K562 (cell line): ENCODE data around the gene HUS1. TPM values are rescaled to one million over a fixed set of nuclear protein-coding genes. Genes with fewer than 3 reads are reported as not detected.
"Not testable (repeated sequence)": the region's sequence is repeated elsewhere in the genome, so short reads cannot be mapped to it uniquely, and the experiment has no call there.

Experiments used
- ATAC-seq: fragments of 200-7000 bp; cut with Tn5 transposase; 3 replicates; pipeline ENCODE4 v1.9.1; 2020; ENCODE audit warnings: moderate library complexity
- BruUV-seq: library from RNA; stranded (reverse); fragments of 400-500 nt; replicated peaks from 2 replicates; lab custom pipeline; 2021; lab: Mats Ljungman, UMichigan
- CTCF ChIA-PET: fragments of 300-600 bp; formaldehyde crosslinking; extraction: SDS; loops from one replicate; lab custom pipeline; 2021; ENCODE audit warnings: low intra/inter-chr PET ratio; lab: Yijun Ruan, JAX
- POLR2A ChIA-PET: fragments of 300-600, 350-650 bp; sonication (Branson Sonifier 250); formaldehyde crosslinking; extraction: SDS; loops from one replicate; lab custom pipeline; 2021; ENCODE audit warnings: antibody characterized with exemption, inconsistent platforms; lab: Yijun Ruan, JAX
- DNase-seq, 4 experiments: peaks; one replicate each; pipeline versions ENCODE4 v3.0.0 to v3.0.0-alpha.2; 2011 to 2018; ENCODE audit warnings: low spot score in 3 of 4, mixed read lengths in 3 of 4; ENCODE audit errors: extremely low read depth in 1 of 4
- FAIRE-seq: peaks from 2 replicates; lab custom pipeline; 2011; peaks lifted over from hg19 to GRCh38; lab: Jason Lieb, UNC
- H2AFZ ChIP-seq: 2 replicates; pipeline ENCODE4 v1.6.0; 2011; ENCODE audit warnings: low read depth, low read length, control low read depth, inconsistent platforms
- H3K27ac ChIP-seq: fragments of 200-600 bp; 3 replicates; pipeline ENCODE4 v1.8.0; 2011; ENCODE audit warnings: low read depth, mild to moderate bottlenecking, control low read depth, inconsistent platforms, low read length, moderate library complexity, mixed read lengths; ENCODE audit errors: extremely low read depth
- H3K27me3 ChIP-seq, 2 experiments: fragments of 300-600 bp in 1 of 2; 2 replicates in 1 of 2; 3 replicates in 1 of 2; pipeline versions ENCODE4 v1.6.0 to v1.8.0; 2011; ENCODE audit warnings: inconsistent platforms in 2 of 2, low read length in 2 of 2, mild to moderate bottlenecking in 1 of 2, mixed read lengths in 1 of 2, moderate library complexity in 1 of 2; ENCODE audit not compliant: control insufficient read depth in 2 of 2, insufficient read depth in 2 of 2
- H3K36me3 ChIP-seq: fragments of 300-600 bp; 3 replicates; pipeline ENCODE4 v1.8.0; 2011; ENCODE audit warnings: mild to moderate bottlenecking, low read length, inconsistent platforms; ENCODE audit not compliant: control insufficient read depth, insufficient read depth
- H3K4me1 ChIP-seq, 2 experiments: fragments of 200-600 bp in 1 of 2; replicated peaks in 1 of 2; 2 replicates in 1 of 2; 3 replicates in 1 of 2; pipeline versions ENCODE4 v1.5.1 to v1.8.0; 2011; ENCODE audit warnings: inconsistent platforms in 2 of 2, low read length in 2 of 2, mild to moderate bottlenecking in 1 of 2, mixed read lengths in 1 of 2, moderate library complexity in 1 of 2; ENCODE audit not compliant: control insufficient read depth in 2 of 2, insufficient read depth in 2 of 2
- H3K4me2 ChIP-seq: 2 replicates; pipeline ENCODE4 v1.6.1; 2011; ENCODE audit warnings: low read length, control low read depth, inconsistent platforms, mixed read lengths; ENCODE audit not compliant: insufficient read depth
- H3K4me3 ChIP-seq: fragments of 200-600 bp; sonication (generic), shearing (Covaris generic); 2 replicates; pipeline ENCODE4 v1.5.1; 2016; ENCODE audit warnings: control low read depth, inconsistent platforms
- H3K79me2 ChIP-seq: fragments of 200-600 bp; 3 replicates; pipeline ENCODE4 v1.8.0; 2011; ENCODE audit warnings: low read length, inconsistent platforms; ENCODE audit not compliant: control insufficient read depth, insufficient read depth
- H3K9ac ChIP-seq, 2 experiments: 2 replicates each; pipeline versions ENCODE4 v1.6.0 to v1.6.1; 2011; ENCODE audit warnings: low read depth in 2 of 2, low read length in 2 of 2, control low read depth in 1 of 2, inconsistent platforms in 1 of 2, mild to moderate bottlenecking in 1 of 2, mixed read lengths in 1 of 2; ENCODE audit not compliant: insufficient read depth in 1 of 2
- H3K9me1 ChIP-seq: one replicate; pipeline ENCODE4 v1.6.0; 2011; ENCODE audit warnings: inconsistent platforms, mild to moderate bottlenecking, low read length, moderate library complexity; ENCODE audit not compliant: control insufficient read depth, insufficient read depth
- H3K9me3 ChIP-seq: replicated peaks from 2 replicates; pipeline ENCODE4 v1.5.1; 2011; ENCODE audit warnings: low read depth, low read length, inconsistent platforms; ENCODE audit not compliant: control insufficient read depth, insufficient read depth
- H4K20me1 ChIP-seq: replicated peaks from 2 replicates; pipeline ENCODE4 v1.6.1; 2011; ENCODE audit warnings: low read length, inconsistent platforms, mixed read lengths; ENCODE audit not compliant: control insufficient read depth, insufficient read depth
- RBM25 ChIP-seq: fragments of 200-400 bp; formaldehyde crosslinking; IDR thresholded peaks from 2 replicates; pipeline ENCODE4 v1.6.1; 2018; ENCODE audit warnings: low read length, low read depth, moderate library complexity; ENCODE audit not compliant: severe bottlenecking
- TCF7 ChIP-seq: sonication (generic); IDR thresholded peaks from 2 replicates; pipeline ENCODE4 v1.6.1; 2016; ENCODE audit warnings: antibody characterized with exemption, borderline replicate concordance
- ZFPM2 ChIP-seq: fragments of 250-450 bp; sonication (Bioruptor Pico); IDR thresholded peaks from 2 replicates; pipeline ENCODE4 v1.5.1; 2022; ENCODE audit warnings: mild to moderate bottlenecking
- ZNF146 ChIP-seq: IDR thresholded peaks from one replicate; pipeline ENCODE4 v1.6.1; 2018; ENCODE audit warnings: missing compliant biosample characterization; ENCODE audit not compliant: unreplicated experiment
- ZNF79 ChIP-seq: fragments of 250-450 bp; sonication (Bioruptor Pico); IDR thresholded peaks from 2 replicates; pipeline ENCODE4 v1.4.0; 2020; ENCODE audit warnings: low read depth, mild to moderate bottlenecking, moderate library complexity
- WGBS: fragments of 100-300 bp; shearing (Covaris generic); methylation state at CpG from one replicate; pipeline ENCODE4 v1.1.6; 2016; ENCODE audit warnings: low coverage, mixed read lengths; ENCODE audit not compliant: insufficient coverage; ENCODE audit errors: missing lambda C conversion rate; 5-methylcytosine and 5-hydroxymethylcytosine counted together
- in situ Hi-C: fragments of 300-500 bp; cut with MboI; formaldehyde crosslinking; loops from 4 replicates; pipeline ENCODE4 v1.15.0; 2018; ENCODE audit warnings: inconsistent platforms, mixed read lengths
- intact Hi-C: fragments of 100-400 bp; cut with micrococcal nuclease; formaldehyde crosslinking; loops from 2 replicates; pipeline ENCODE4 v1.14.2; 2022
- polyA plus RNA-seq, 8 experiments: library from polyadenylated mRNA; depleted of rRNA in 4 of 8; stranded (reverse) in 5 of 8; unstranded in 3 of 8; fragments of >200 nt; fragmentation: Nextera tagmentation in 2 of 8; fragmentation: Illumina TruSeq in 1 of 8; extraction: Ambion mirVana in 2 of 8; extraction: Trizol in 1 of 8; gene quantifications; 2 replicates each; pipeline versions ENCODE4 v1.2.1 to v1.2.3, GENCODE V29; 2011 to 2014; ENCODE audit warnings: inconsistent platforms in 1 of 8, missing spikeins in 1 of 8
- total RNA-seq, 7 experiments: library from RNA; depleted of rRNA in 6 of 7; stranded (reverse); fragments of >200 nt in 6 of 7; fragmentation: Illumina TruSeq in 2 of 7; extraction: Trizol in 2 of 7; gene quantifications; 2 replicates each; pipeline versions ENCODE4 v1.2.1 to v1.2.3, GENCODE V29; 2011 to 2021; ENCODE audit warnings: low replicate concordance in 1 of 7
- TF ChIP-seq, protein P1 (sequence below), 2 experiments: fragments of 450-650 bp; conservative IDR thresholded peaks; 2 replicates each; pipeline ENCODE4 v1.6.1; 2017; ENCODE audit warnings: mild to moderate bottlenecking in 2 of 2, moderate library complexity in 2 of 2

The HUS1 gene
- total and polyA plus RNA-seq, 9 of the 15 experiments (the other 6 are each of a cell fraction or from before 2014, with no cell fraction given), result 11.5 to 27.0 (median 16.5) TPM

DNA sequence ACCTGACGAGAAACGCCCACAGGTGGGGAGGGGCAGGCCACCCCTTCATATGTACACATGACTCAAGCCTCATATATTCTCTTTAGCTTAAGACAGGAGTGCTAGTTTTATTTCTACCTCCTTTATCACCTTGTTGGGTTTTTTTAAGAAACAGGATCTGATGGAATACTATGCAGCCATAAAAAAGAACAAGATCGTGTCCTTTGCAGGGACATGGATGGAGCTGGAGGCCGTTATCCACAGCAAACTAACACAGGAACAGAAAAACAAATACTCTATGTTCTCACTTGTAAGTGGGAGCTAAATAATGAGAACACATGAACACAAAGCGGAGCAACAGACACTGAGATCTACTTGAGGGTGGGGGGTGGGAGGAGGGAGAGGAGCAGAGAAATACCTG, 11.2 kb upstream of the HUS1 start:
- no peak overlapping the region for H3K9ac ChIP-seq
- CTCF ChIA-PET, result interaction anchor here (1.4 kb wide), 1 partner anchor 120 kb away, joined by 6 read pairs; no protein-coding TSS in a partner anchor
- no peak overlapping the region for H3K4me2 ChIP-seq
- H3K79me2 ChIP-seq, result no peaks in the 10 kb centered on the region
- POLR2A ChIA-PET, result no interaction called here
- no peak for TF ChIP-seq ZNF79 (CRISPR knock-in tag)
- TF ChIP-seq ZFPM2 (CRISPR knock-in tag), result no peak
- peak; percentile 73 for TF ChIP-seq ZNF146 (CRISPR knock-in tag)
- TF ChIP-seq, protein P1, sequence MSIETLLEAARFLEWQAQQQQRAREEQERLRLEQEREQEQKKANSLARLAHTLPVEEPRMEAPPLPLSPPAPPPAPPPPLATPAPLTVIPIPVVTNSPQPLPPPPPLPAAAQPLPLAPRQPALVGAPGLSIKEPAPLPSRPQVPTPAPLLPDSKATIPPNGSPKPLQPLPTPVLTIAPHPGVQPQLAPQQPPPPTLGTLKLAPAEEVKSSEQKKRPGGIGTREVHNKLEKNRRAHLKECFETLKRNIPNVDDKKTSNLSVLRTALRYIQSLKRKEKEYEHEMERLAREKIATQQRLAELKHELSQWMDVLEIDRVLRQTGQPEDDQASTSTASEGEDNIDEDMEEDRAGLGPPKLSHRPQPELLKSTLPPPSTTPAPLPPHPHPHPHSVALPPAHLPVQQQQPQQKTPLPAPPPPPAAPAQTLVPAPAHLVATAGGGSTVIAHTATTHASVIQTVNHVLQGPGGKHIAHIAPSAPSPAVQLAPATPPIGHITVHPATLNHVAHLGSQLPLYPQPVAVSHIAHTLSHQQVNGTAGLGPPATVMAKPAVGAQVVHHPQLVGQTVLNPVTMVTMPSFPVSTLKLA (conservative IDR thresholded peaks at IDR 0.05), result no peak
- no peak for TF ChIP-seq TCF7
- peak; percentile 60 for TF ChIP-seq RBM25
- TF ChIP-seq, all 486 proteins: peak for 2
- FAIRE-seq (no peak), ATAC-seq (no peak), DNase-seq (no peak)
- no peaks in the 10 kb centered on the region for H3K9me3 ChIP-seq
- H4K20me1 ChIP-seq, result no peaks in the 10 kb centered on the region; the same call in 1 of the 2 replicates
- peaks cover 0 to 8% of the 10 kb centered on the region in 2 experiments; a peak in 2 of 5 replicates for H3K4me1 ChIP-seq
- no peaks in the 10 kb centered on the region for H3K36me3 ChIP-seq
- 37% methylated on average over 4 of the region's 5 CpGs for WGBS
- in situ Hi-C loops (no loop called here), intact Hi-C loops (no loop called here)
- no peaks in the 10 kb centered on the region for H3K27me3 ChIP-seq
- no peak overlapping the region for H3K4me3 ChIP-seq
- H3K9me1 ChIP-seq, result no peaks in the 10 kb centered on the region
- H2AFZ ChIP-seq, result no peak overlapping the region
- no TSS peak for BruUV-seq
- no peak overlapping the region for H3K27ac ChIP-seq

DNA sequence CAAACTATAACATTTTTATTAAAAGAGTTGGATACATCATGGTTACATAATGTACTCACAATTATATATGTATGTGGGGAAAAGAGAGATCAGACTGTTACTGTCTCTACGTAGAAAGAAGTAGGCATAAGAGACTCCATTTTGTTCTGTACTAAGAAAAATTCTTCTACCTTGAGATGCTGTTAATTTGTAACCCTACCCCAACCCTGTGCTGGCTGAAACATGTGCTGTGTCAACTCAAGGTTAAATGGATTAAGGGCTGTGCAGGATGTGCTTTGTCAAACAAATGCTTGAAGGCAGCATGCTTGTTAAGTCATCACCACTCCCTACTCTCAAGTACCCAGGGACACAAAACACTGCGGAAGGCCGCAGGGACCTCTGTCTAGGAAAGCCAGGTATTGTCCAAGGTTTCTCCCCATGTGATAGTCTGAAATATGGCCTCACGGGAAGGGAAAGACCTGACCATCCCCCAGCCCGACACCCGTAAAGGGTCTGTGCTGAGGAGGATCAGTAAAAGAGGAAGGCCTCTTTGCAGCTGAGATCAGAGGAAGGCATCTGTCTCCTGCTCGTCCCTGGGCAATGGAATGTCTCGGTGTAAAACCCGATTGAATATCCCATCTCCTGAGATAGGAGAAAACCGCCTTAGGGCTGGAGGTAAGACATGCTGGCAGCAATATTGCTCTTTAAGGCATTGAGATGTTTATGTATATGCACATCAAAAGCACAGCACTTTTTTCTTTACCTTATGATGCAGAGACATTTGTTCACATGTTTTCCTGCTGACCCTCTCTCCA, 10.4 kb upstream of the HUS1 start:
- H3K4me2 ChIP-seq, ATAC-seq, H3K4me1 ChIP-seq, DNase-seq, H3K9me1 ChIP-seq, H4K20me1 ChIP-seq, intact Hi-C loops, H3K36me3 ChIP-seq, H2AFZ ChIP-seq, POLR2A ChIA-PET, H3K79me2 ChIP-seq, H3K9me3 ChIP-seq, H3K4me3 ChIP-seq, H3K9ac ChIP-seq, in situ Hi-C loops, BruUV-seq, H3K27me3 ChIP-seq, FAIRE-seq, H3K27ac ChIP-seq, CTCF ChIA-PET: not testable (repeated sequence)
- WGBS, result 30% methylated on average over 7 of the region's 10 CpGs
